Measurements from ENCODE around the gene KATNAL2. TPM values are rescaled to one million over a fixed set of nuclear protein-coding genes. Genes with fewer than 3 reads are reported as not detected.
A peak's percentile ranks its signal among the peaks of the same experiment; 100 is the strongest.

The KATNAL2 gene
- total RNA-seq, 4 donors from 2014 or later = 2.9 to 7.8 (median 5.9) TPM

DNA sequence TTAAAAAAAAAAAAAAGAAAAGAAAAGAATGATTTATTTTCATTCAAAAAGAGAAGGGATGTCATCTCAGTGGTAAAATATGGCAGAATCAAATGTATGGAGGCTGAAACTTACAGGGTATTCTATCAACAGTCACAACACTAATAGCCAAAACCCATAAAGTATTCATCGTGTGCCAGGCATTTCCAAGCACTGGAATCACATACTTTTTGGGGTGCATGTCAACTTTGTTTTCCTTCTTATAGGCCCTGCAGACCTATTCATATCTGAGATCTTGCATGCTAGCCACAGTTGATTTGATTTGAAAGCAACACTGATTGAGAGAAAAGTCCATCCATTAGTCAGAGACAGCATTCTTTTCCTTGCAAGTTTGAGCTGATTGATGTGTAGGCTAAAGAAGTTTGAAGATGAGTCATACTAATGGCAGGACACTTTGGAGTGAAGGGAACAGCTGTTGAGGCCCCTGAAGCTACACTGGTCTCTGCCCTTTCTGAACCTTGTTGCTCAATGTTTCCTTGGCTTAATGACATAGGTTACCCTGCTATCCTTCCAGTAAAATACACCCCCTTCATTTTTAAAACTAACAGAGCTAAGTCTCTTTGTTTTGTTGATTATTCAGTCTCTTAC is 22.0 kb downstream of the KATNAL2 start:
- TF ChIP-seq, protein P1, sequence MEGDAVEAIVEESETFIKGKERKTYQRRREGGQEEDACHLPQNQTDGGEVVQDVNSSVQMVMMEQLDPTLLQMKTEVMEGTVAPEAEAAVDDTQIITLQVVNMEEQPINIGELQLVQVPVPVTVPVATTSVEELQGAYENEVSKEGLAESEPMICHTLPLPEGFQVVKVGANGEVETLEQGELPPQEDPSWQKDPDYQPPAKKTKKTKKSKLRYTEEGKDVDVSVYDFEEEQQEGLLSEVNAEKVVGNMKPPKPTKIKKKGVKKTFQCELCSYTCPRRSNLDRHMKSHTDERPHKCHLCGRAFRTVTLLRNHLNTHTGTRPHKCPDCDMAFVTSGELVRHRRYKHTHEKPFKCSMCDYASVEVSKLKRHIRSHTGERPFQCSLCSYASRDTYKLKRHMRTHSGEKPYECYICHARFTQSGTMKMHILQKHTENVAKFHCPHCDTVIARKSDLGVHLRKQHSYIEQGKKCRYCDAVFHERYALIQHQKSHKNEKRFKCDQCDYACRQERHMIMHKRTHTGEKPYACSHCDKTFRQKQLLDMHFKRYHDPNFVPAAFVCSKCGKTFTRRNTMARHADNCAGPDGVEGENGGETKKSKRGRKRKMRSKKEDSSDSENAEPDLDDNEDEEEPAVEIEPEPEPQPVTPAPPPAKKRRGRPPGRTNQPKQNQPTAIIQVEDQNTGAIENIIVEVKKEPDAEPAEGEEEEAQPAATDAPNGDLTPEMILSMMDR (IDR thresholded peaks at IDR 0.05) = no peak
- DNase-seq (ENCODE audit: low spot score) = no peak
- ATAC-seq (ENCODE audit: low FRiP score) = peak; percentile 75

DNA sequence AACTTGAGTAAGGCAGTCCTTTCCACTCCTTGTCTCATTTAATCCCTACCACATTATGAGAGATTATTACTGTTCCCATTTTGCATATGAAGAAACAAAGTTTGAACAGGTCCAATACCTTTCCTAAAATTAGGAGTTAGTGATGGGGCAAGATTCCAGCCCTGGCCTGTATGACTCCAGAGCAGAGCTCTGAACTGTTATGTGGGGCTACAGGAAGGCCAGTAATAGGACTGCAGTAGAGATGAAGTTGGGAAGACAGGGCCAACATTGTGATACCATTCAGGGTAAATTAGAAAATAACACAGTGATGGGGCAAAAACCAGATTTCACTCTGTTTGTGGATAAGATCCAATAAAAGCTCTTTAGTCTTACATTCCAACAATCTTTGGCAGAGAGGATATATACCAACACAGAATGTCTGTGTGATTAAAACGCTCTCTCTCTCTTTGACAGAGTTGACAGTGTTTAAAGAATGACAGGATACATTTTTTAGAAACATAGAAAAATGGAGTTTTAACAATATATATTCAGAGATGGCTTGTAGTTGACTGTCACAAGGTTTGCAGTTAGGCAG is 22.7 kb downstream of the KATNAL2 start:
- ATAC-seq (ENCODE audit: low FRiP score) = peak; percentile 32
- TF ChIP-seq, protein P1 (IDR thresholded peaks at IDR 0.05) = no peak
- DNase-seq (ENCODE audit: low spot score) = no peak

- TF ChIP-seq, protein P1 (IDR thresholded peaks at IDR 0.05) = no peak
- no peak for DNase-seq (ENCODE audit: low spot score)
- no peak for ATAC-seq (ENCODE audit: low FRiP score)
Observed at GRCh38 chr18:46942646-46943045, 25.2 kb downstream of the KATNAL2 start.

DNA sequence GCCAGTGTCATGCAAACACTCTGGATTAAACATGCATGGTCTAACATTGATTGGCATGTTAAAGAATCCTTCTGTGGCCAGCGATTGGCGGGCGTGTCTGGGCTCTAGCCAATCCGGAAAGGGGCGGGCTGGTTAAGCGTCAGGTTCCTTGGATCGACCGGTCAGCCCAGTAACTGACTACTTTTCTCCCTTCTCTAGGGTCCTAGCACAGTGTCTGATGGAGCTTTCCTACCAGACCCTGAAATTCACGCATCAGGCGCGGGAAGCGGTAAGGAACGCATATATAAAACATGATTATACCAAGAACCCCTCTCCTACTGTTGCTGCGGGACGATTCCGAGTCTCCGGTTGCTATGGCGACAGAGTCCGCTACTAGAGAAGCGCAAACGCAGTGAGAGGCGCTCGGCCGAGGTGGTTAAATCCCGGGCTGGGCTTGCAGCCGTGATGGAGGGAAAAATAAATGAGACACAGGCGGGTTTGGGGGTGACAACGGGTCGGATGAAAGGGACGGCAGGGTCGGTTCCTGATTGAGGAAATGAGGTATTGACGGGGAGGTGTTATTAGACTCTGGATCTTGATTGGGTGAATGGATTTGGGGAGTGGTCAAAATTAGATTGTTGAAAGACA is 29.4 kb downstream of the KATNAL2 start:
- ATAC-seq (ENCODE audit: low FRiP score) = peak; percentile 96
- DNase-seq (ENCODE audit: low spot score) = peak; percentile 43
- TF ChIP-seq, protein P1 (IDR thresholded peaks at IDR 0.05) = no peak

DNA sequence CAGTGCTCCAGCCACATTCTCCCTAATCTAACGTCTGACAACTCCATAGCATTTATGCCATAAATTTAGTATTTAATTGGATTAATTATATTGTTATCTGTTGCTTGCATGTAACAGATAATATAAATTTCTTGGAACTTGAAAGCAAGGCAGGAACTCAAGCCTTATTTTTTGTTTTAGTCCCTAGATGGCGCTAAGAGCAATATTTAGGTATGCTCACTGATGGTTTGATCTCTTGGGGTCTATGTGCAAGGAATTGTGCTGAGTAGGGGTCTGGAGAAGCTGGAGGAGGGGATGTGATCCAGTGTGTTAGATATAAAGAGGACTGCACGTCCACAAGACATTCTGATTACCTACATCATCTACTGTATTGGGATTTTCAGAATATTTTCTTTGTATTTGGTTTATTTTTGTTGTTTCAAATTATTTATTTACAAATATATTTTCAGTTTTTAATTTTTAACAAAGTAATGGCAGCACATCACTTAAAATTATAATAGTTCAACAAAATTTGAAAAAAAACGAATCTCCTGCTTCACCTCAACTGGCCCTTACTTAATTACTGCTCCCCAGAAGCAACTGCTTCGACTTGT is 32.8 kb downstream of the KATNAL2 start:
- ATAC-seq (ENCODE audit: low FRiP score) = no peak
- TF ChIP-seq, protein P1 (IDR thresholded peaks at IDR 0.05) = no peak
- DNase-seq (ENCODE audit: low spot score) = no peak

DNA sequence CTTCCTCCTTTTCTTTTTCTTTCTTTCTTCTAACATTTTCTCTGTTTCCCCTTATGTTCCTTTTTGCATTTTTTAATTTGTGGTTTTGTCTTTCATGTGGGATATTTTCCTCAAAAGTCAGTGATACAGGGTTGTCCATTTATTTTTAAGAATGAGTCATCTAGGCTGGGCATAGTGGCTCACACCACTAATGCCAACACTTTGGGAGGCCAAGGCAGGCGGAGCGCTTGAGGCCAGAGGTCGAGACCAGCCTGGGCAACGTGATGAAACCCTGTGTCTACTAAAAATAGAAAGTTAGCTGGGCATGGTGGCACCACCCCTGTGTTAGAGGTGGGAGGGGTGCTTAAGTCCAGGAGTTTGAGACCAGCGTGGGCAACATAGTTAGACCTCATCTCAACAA is 35.8 kb downstream of the KATNAL2 start:
- TF ChIP-seq, protein P1 (IDR thresholded peaks at IDR 0.05) = no peak
- DNase-seq (ENCODE audit: low spot score) = no peak
- no peak for ATAC-seq (ENCODE audit: low FRiP score)
